HUDEP-2 (cell line): ENCODE measurements around the gene PSMG1.
"Not testable (repeated sequence)": the region's sequence is repeated elsewhere in the genome, so short reads cannot be mapped to it uniquely, and the experiment has no call there.

Source experiments
- DNase-seq, 76 experiments: peaks; one replicate each; lab custom pipeline; 2025; ENCODE audit not compliant: unreplicated experiment in 76 of 76; lab: John Stamatoyannopoulos, UW

PSMG1 gene

DNA sequence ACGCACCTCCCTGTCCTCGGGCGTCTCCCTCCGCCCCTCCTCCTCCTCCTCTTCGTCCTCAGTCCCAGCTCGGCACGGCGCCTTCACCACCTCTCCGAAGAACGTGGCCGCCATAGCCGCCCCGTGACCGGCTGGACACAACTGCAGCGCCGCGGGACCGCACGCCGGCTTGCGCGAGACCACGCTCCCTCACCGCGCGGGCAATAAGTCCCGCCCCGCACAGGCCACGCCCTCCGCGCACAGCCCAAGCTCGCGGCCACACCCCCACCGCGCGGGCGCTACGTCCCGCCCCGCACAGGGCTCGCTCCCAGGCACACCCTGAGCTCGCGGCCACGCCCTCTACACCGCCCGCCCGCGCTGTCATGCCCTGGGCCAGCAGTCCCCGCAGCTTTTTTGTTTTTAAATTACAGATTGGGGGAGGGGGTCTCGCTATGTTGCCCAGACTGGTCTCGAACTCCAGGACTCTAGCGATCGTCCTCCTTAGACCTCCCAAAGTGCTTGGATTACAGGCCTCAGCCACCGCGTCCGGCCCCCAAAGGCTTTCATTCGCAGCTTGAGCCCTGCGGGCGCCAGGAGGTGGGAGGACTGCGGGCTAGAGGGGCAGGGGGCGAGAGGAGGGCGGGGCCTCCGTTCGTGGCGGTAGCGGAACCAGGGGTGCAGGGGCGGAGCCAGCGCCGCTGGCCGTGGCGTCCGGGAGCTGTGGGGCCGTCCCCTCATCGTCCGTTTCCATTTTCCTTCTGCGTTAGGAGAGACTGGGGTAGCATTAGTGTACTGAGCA, at the start of gene PSMG1:
Gene PSMG1, minus strand, starts transcription at position 180 of the 778 bp plus-strand sequence. Its CDS starts 66 bp downstream, at position 114.
- DNase-seq = peak; percentile 32 to 99 (median 96)

DNA sequence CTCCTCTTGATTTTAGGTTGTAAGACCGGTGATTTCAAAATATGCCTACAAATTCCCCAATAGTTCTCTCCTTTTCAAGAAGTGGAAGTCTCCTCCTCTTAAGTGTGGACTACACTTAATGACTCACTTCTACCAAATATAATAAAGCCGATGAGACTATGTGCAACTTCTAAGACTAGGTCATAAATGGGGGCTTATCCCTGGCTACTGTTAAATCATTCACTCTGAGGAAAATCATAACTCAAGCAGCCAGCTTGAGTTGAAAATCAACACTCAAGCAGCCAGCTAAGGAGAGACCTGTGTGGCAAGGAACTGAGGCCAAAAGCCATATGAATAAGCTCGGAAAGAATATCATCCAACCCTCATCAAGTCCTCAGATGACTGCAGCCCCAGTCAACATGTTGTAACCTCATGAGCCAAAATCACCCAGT, 49.6 kb upstream of the PSMG1 start:
- DNase-seq = no peak

DNA sequence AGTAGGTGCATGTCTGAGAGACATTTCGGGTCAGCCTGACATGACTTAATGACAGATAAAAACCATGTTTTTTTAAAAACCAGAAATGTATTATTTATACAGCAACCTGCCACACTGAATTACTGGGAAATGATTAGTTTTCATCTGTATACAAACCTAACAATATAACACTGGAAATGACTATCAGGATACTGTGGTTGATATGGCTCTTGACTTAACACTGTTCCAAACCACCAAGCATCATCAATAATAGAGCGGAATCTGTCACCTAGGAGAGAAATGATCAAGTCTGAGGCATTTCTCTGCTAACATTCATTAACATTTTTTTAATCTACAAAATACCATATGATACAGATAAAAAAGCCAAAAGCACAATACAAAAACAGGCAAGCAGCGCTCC, 41.7 kb upstream of the PSMG1 start:
- DNase-seq = no peak

GRCh38 chr21:39221997-39222486, 38.8 kb upstream of the PSMG1 start:
- DNase-seq = no peak

DNA sequence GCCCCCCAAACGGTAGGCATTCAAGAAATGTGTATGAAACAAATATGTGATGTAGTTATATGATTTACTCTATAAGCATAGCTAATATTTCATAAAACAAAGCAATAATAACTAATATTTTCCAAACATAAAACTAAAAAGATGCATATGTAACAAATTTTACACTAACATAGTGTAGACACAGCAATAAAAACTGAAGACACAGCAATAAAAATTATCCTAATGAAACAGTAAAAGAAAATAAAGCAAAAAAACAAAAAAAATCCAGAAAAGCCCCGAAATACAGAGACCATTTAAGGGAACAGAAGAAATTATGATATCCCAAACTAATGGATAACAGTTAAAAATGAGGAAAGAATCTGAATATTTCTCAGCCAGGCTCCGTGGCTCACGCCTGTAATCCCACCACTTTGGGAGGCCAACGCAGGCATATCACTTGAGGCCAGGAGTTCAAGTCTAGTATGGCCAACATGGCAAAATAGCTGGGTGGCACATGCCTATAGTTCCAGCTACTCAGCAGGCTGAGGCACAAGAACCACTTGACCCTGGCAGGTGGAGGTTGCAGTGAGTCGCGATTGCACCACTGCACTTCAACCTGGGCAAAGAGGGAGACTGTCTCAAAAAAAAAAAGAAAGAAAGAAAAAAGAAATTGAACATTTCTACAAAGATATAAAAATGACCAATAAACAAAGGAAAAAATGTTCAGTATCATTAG, 38.2 kb upstream of the PSMG1 start:
- DNase-seq = no peak

DNA sequence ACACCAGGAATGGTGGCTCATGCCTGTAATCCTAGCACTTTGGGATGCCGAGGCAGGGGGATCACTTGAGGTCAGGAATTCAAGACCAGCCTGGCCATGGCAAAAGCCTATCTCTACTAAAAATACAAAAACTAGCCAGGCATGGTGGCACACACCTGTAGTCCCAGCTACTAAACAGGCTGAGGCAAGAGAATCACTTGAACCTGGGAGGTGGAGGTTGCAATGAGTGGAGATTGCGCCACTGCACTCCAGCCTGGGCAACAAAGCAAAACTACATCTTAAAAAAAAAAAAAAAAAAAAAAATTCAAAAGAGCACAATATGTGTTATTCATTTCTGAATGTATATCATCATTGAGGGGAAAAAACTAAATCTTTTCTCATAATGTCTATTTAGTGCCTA, 37.6 kb upstream of the PSMG1 start:
- DNase-seq = not testable (repeated sequence)

DNA sequence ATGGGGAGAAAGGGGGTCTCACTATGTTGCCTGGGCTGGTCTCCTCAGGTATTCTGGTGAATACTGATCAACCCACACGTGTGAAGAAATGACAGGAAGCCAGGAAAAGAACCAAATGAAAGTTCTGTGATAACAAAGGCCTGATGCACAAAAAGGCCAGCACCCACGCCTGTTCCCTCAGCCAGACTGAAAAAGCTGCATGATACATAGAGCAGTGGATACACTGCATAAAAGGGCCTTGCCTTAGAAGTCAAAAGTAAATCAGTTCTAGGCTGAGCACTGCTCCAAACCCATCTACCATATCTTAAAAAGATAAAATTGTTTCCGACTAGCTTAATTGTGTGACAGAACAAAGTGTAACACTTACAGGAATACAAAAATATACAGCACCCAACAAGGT, 36.9 kb upstream of the PSMG1 start:
- no peak for DNase-seq

DNA sequence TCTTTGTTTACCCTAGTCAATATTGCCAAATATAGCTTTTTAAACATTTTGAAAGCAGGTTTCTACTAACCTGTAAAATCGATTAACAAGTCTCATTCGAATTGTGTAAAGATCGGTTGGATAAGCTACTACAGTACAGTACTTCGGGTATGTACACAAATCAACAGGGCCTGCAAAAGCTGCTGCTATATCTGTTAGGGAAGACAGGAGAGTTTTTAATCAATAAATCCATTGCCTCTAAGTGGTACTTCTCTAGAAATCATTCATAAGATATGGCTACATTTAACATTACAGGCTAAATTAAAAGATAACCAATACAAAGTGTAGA, 34.8 kb upstream of the PSMG1 start:
- DNase-seq = no peak

DNA sequence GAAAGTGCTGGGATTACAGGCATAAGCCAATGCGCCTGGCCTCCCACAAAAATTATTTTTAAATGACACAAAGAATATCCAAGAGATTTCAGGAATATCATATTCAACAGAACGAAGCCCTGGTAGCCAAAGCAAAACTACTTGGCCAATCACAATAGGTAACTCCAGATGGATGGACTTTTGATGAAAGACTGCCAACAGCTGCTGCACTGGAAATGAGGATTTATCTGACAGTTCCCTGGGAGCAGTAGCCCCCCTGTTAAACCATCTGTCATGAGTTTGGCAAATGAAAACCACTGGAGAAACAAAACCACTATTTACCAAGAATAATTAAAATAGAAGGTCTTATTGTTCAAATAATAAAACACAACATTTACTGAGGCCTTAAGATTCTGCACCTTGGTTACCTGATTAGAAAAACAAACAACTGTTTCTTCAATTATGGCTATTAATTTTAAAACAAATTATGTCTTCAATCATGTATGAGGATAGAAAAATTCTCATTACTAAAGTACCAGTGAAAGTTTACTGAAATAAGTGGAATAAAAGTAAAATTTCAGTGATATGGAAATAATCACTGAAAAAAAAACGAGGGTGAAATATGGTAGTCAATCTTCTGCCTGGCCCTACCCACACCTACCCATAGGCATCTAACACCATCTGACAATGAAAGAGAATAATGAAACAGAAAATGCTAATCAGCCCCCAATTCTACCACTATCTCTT, 34.3 kb upstream of the PSMG1 start:
- no peak for DNase-seq

- DNase-seq = no peak
These were observed 33.0 kb upstream of the PSMG1 start for GRCh38 chr21:39216290-39216689.

- DNase-seq = no peak
These were observed 31.8 kb upstream of the PSMG1 start for GRCh38 chr21:39215078-39215477.

DNA sequence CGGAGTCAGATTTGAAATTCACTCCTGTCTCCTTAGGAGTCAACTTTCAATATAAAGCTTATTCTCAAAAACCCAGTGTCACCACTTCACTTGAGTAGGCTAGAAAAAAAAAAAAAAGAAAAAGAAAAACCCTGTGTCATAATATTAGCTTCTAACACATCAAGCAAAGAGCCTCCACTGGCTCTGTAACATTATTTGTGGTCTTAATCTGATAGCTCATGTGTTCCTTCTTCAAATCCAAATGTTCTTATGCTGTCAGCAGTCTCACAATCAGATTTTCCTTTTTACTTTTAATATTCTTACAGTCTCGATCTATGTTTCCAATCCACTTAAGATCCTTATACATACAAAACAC, 26.1 kb upstream of the PSMG1 start:
- DNase-seq = no peak

DNA sequence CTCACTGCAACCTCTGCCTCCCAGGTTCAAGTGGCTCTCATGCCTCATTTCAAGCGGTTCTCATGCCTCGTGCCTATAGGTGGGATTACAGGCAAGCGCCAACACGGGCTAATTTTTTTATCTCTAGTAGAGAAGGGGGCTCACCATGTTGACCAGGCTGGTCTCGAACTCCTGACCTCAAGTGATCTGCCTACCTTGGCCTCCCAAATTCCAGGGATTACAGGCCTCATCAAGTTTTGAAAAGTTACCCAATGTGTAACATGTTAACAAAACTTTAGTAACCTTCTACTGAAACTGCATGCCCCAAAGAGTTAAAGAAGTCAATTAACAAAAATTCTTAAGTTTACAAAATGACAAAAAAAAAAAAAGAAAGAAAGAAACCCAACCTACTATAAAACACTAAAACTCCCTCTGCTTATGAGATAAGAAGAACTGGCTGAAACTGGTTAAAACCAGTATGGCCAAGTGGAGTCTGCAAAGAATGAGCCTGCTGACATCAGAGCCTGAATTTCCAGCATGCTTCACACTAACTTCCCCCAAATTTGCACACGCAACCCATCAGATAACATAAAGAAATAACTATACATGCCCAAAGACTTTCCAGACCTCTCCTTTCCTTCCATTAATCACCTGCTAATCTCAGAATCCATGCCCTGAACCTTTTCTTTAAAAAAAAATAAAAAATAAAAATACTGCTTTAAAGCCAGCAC, 25.5 kb upstream of the PSMG1 start:
- DNase-seq = peak in 13 of 76 experiments; percentile 9 to 53 (median 22)

- DNase-seq = no peak
These were observed 20.9 kb upstream of the PSMG1 start for GRCh38 chr21:39204134-39204533.

- no peak for DNase-seq
These were observed 15.5 kb upstream of the PSMG1 start for GRCh38 chr21:39198800-39199199.

DNA sequence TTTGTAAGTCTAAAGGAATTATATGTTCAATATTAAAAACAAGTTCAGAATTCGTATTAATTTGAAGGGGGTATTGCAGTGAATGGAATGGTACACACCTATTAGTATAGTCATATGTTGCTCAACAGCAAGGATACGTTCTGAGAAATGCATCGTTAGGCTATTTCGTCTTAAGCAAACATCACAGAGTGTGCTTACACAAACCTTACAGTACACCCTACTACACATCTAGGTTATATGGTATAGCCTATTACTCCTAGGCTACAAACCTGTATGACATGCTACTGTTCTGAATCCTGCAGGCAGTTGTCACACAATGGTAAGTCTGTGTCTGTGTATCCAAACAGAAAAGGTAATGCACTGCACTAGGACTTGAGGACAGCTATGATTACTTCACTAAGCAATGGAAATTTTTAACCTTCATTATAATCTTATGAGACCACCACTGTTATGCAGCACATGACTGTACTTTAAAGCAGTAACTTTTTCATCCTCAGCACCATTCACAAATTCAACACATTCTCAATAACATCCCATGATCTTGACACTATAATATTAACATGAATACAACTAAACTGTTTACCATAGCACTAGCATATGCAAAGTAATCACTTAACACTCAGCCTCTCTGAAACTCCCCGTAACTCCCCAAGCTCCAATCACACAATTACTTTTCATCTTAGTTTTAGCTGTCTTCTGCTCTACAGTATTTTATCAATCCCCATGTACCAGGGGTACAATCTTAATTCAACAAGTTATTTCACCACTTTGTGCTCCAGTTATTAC, 14.4 kb upstream of the PSMG1 start:
- no peak for DNase-seq

GRCh38 chr21:39196838-39197237, 13.6 kb upstream of the PSMG1 start:
- DNase-seq = no peak

GRCh38 chr21:39196310-39196709, 13.1 kb upstream of the PSMG1 start:
- DNase-seq = no peak

DNA sequence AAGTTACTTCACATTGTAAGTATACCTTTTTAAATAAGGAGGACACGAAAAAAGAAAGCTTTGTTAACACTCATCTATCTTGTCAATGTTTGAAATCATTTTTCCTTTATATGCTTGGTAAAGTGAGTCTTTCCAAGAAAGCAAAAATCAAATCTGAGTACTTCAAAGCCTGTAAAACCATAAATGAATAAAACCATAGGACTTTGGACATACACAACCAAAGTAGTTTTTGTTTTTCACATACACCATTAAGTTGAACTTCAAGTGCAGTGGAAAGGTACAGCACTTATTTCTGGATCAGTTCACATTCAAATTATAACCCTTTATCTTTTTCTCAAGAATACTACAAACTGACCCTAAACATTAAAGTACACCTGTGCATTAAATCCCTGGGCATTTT, 10.1 kb upstream of the PSMG1 start:
- no peak for DNase-seq
